ENCODE data around the gene ATP1A2. TPM values are rescaled to one million over a fixed set of nuclear protein-coding genes. Genes with fewer than 3 reads are reported as not detected.

Gene ATP1A2
- total RNA-seq, 1 experiment from 2014 or later: 44.2 TPM

DNA sequence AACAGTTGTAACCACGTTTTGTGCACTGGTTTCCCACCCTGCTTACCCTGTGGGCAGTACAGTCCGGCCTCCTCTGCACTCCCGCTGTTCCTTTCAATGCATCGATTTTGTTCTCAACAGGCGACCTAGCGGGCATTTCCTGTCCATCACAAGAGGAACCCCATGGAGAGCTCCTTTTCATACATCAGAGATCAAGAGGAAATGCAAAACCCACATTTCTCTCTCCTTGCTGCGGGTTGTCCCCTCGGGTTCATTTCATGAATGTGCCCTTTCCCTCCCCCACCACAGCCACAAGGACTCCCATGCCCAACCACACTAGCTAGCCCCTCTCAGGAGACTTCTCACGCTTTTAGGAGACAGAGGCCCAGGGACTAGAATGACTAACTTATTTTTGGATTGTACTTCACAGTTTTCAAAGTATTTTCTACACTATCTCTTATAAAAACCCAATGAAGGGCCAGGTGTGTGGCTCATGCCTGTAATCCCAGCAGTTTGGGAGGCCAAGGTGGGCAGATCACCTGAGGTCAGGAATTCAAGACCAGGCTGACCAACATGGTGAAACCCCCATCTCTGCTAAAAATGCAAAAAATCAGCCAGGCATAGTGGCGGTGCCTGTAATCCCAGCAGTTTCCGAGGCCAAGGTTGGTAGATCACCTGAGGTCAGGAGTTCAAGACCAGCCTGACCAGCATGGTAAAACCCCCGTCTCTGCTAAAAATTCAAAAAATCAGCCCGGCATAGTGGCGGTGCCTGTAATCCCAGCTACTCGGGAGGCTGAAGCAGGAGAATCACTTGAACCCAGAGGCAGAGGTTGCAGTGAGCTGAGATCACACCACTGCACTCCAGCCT, 54.2 kb downstream of the ATP1A2 start:
- Histone ChIP-seq H3K27me3 (no peaks in the 10 kb centered on the region), H3K36me3 (no peaks in the 10 kb centered on the region), H3K27ac (no peak overlapping the region), H3K4me1 (peaks cover 18% of the 10 kb centered on the region), H3K4me3 (no peak overlapping the region), H3K9me3 (replicated peaks) (no peaks in the 10 kb centered on the region)
- no peak for DNase-seq

GRCh38 chr1:160171354-160171753, 55.8 kb downstream of the ATP1A2 start:
- H3K27me3 ChIP-seq: no peaks in the 10 kb centered on the region
- no peaks in the 10 kb centered on the region for H3K9me3 ChIP-seq (replicated peaks)
- H3K36me3 ChIP-seq: no peaks in the 10 kb centered on the region
- H3K27ac ChIP-seq: no peak overlapping the region
- H3K4me1 ChIP-seq: peaks cover 18% of the 10 kb centered on the region
- DNase-seq: no peak
- no peak overlapping the region for H3K4me3 ChIP-seq

GRCh38 chr1:160171980-160172379, 56.4 kb downstream of the ATP1A2 start:
- Histone ChIP-seq H3K4me3 (no peak overlapping the region), H3K27ac (no peak overlapping the region), H3K9me3 (replicated peaks) (no peaks in the 10 kb centered on the region), H3K36me3 (no peaks in the 10 kb centered on the region), H3K27me3 (no peaks in the 10 kb centered on the region), H3K4me1 (peaks cover 16% of the 10 kb centered on the region)
- no peak for DNase-seq

GRCh38 chr1:160177231-160177630, 61.7 kb downstream of the ATP1A2 start:
- Histone ChIP-seq H3K27ac (no peak overlapping the region), H3K4me3 (no peak overlapping the region), H3K9me3 (replicated peaks) (peaks cover 4% of the 10 kb centered on the region; the same call in 1 of the 2 replicates), H3K4me1 (no peaks in the 10 kb centered on the region), H3K36me3 (no peaks in the 10 kb centered on the region), H3K27me3 (0 out of 2 replicates have a peak, but pooled peaks cover 4% of the 10 kb centered on the region)
- DNase-seq: no peak

GRCh38 chr1:160177667-160178066, 62.1 kb downstream of the ATP1A2 start:
- Histone ChIP-seq H3K9me3 (replicated peaks) (peaks cover 4% of the 10 kb centered on the region; the same call in 1 of the 2 replicates), H3K27ac (no peak overlapping the region), H3K36me3 (no peaks in the 10 kb centered on the region), H3K27me3 (0 out of 2 replicates have a peak, but pooled peaks cover 4% of the 10 kb centered on the region), H3K4me3 (no peak overlapping the region), H3K4me1 (no peaks in the 10 kb centered on the region)
- no peak for DNase-seq

- no peak overlapping the region for H3K4me3 ChIP-seq
- 0 out of 2 replicates have a peak, but pooled peaks cover 4% of the 10 kb centered on the region for H3K27me3 ChIP-seq
- H3K36me3 ChIP-seq: no peaks in the 10 kb centered on the region
- DNase-seq: no peak
- no peaks in the 10 kb centered on the region for H3K4me1 ChIP-seq
- peaks cover 4% of the 10 kb centered on the region; the same call in 1 of the 2 replicates for H3K9me3 ChIP-seq (replicated peaks)
- no peak overlapping the region for H3K27ac ChIP-seq
Measured at GRCh38 chr1:160178731-160179130, 63.2 kb downstream of the ATP1A2 start.

GRCh38 chr1:160179336-160179735, 63.8 kb downstream of the ATP1A2 start:
- Histone ChIP-seq H3K4me3 (no peak overlapping the region), H3K9me3 (replicated peaks) (peaks cover 4% of the 10 kb centered on the region; the same call in 1 of the 2 replicates), H3K27ac (no peak overlapping the region), H3K27me3 (0 out of 2 replicates have a peak, but pooled peaks cover 4% of the 10 kb centered on the region), H3K36me3 (no peaks in the 10 kb centered on the region), H3K4me1 (no peaks in the 10 kb centered on the region)
- DNase-seq: no peak

DNA sequence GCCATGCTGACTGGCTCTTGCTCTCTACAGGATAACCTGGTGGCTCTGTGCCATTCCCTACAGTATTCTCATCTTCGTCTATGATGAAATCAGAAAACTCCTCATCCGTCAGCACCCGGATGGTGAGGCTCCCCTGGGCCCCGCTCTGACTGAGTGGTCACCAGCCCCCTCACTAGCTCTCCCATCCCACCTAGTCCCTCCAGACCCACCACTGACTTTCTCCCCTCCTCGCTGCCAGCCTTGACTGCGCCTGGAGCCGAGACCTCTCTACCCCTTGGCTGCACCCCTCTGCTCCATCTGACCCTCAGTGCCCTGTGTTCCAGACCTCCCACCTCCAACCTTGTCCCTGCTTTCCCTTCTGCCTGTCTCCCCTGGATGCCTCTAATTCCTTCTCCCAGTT, 70.7 kb downstream of the ATP1A2 start:
- no peak for DNase-seq
- no peaks in the 10 kb centered on the region for H3K36me3 ChIP-seq
- H3K27ac ChIP-seq: no peak overlapping the region
- H3K4me3 ChIP-seq: no peak overlapping the region
- H3K9me3 ChIP-seq (replicated peaks): no peaks in the 10 kb centered on the region
- peaks cover 17% of the 10 kb centered on the region for H3K4me1 ChIP-seq
- H3K27me3 ChIP-seq: no peaks in the 10 kb centered on the region

- Histone ChIP-seq H3K9me3 (replicated peaks) (no peaks in the 10 kb centered on the region), H3K4me3 (no peak overlapping the region), H3K27me3 (no peaks in the 10 kb centered on the region), H3K36me3 (no peaks in the 10 kb centered on the region), H3K27ac (no peak overlapping the region), H3K4me1 (peaks cover 17% of the 10 kb centered on the region)
- no peak for DNase-seq
Measured at GRCh38 chr1:160186729-160187128, 71.2 kb downstream of the ATP1A2 start.

GRCh38 chr1:160187407-160187806, 71.8 kb downstream of the ATP1A2 start:
- Histone ChIP-seq H3K27ac (no peak overlapping the region), H3K27me3 (no peaks in the 10 kb centered on the region), H3K4me1 (peaks cover 17% of the 10 kb centered on the region), H3K36me3 (no peaks in the 10 kb centered on the region), H3K9me3 (replicated peaks) (no peaks in the 10 kb centered on the region), H3K4me3 (no peak overlapping the region)
- DNase-seq: no peak

DNA sequence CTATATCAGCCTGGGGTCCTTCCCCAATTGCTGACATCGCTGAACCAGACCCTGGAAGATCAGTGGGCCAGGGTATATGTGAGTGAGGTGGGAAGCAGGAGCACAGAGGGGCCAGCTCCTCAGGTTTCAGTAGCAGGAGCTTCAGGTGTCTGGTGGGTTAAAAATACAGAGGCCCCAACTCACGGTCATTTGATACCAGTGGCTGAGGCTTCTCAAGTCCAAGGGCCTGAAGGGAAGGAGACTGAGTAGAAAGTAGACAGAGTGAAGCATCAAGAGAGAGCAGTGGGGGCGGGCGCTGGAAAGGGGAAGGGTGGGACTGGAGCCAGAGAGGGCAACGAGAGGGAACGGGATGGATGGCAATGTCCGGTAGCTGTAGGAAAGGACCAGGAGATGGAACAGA, 72.8 kb downstream of the ATP1A2 start:
- Histone ChIP-seq H3K4me3 (no peak overlapping the region), H3K27me3 (no peaks in the 10 kb centered on the region), H3K27ac (no peak overlapping the region)

DNA sequence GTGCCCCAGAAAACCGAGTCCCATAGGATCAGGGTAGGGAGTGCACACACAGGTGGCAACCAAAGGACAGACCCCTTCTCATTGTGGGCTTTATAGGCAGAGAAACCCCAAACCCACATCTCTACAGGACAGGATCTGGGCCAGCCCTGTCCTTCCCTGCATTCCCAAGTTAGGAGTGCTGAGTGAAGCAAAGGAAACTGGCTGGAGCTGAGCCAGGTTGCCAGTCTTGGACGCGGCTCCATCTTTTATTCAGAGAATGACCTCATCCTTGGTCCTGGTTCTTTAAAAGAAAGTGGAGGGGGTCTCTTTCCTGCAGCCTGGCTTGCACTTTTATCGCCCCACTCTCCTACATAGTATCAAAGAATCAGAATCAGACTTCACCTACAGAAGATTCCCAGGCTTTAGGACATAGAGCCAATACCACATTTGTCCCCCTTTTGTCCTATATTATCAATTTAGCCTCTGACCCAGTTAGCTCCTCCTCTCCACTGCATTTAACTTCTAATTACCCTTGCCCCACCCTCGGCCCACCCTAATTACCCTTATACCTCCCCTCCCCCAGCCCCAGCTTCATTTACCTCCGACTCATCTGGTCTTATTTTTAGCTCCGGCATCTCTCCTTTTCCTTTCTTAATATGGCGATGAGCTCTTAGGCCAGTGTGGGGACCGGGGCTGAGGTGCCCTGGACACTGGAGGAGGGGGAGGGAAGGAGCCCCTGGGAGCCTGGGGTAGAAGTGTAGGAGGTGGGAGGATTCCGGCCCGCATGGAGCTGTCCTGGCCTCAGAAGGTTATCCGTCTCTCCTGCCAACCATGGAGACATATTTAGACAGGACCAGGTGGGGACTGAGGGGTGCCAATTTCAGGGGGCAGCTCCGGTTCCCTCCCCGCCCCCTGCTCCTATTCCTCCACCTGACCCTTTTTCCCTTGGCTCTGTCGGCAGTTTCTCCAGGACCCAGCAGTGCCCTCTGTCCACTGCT, 74.4 kb downstream of the ATP1A2 start, which contains the start of gene CASQ1:
Gene CASQ1, plus strand, starts transcription at position 927 of the 977 bp plus-strand sequence. CDS start 177 bp downstream, outside the sequence.
- Histone ChIP-seq H3K4me3 (no peak within 1 kb of the TSS), H3K9me3 (replicated peaks) (no peaks in the 10 kb centered on the region)

More for the DNA sequence above, 72.8 kb downstream of the ATP1A2 start:
- H3K36me3 ChIP-seq: no peaks in the 10 kb centered on the region
- no peak for DNase-seq
- H3K9me3 ChIP-seq (replicated peaks): no peaks in the 10 kb centered on the region
- H3K4me1 ChIP-seq: peaks cover 18% of the 10 kb centered on the region

DNA sequence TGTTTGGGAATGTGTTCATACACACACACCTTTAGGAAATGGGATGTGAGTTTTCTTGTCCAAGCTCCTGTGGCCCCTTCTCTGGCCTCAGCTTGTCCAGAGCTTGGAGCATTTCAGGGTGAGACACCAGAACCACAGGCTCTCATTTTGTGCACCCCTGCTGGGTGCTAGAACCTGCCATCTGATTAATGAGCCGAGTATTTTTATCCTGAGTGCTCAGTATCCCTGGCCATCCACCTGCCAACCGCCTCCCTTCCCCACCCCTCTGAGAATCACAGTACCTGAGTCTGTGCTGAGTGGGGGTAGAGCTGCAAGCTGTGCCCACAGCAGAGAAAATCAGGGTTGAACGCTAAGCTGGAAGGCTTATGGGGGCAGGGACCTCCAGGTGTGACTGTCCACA, 76.2 kb downstream of the ATP1A2 start:
- no peak for DNase-seq
- no peak overlapping the region for H3K27ac ChIP-seq
- H3K4me1 ChIP-seq: peaks cover 13% of the 10 kb centered on the region
- no peaks in the 10 kb centered on the region for H3K36me3 ChIP-seq
- no peak overlapping the region for H3K4me3 ChIP-seq
- no peaks in the 10 kb centered on the region for H3K27me3 ChIP-seq
- no peaks in the 10 kb centered on the region for H3K9me3 ChIP-seq (replicated peaks)

More for the DNA sequence above, 74.4 kb downstream of the ATP1A2 start, which contains the start of gene CASQ1:
- no peaks in the 10 kb centered on the region for H3K27me3 ChIP-seq
- peak in 1 of 2 experiments; percentile 38 for DNase-seq
- H3K36me3 ChIP-seq: no peaks in the 10 kb centered on the region
- H3K27ac ChIP-seq: no peak within 1 kb of the TSS
- peaks cover 19% of the 10 kb centered on the region for H3K4me1 ChIP-seq

DNA sequence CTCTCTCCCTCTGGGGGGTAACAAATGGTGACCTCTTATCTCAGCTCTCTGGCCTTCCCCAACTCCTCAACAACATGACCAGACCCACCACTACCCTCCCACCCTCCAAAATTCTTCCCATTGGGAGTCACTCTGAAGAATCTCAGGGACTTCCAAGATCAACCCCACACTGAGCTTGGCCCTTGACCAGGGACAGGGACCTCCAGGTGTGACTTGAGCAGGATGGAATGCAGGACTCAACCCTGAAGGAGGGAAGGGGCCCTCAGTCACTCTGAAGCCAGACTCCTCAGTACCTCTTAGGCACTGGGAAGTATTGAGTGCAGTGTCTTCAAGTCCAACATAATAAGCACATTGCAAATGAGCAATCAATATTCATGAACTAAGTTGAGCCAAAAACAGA, 76.7 kb downstream of the ATP1A2 start:
- Histone ChIP-seq H3K4me3 (no peak overlapping the region), H3K4me1 (peaks cover 13% of the 10 kb centered on the region), H3K9me3 (replicated peaks) (no peaks in the 10 kb centered on the region), H3K27ac (no peak overlapping the region), H3K36me3 (no peaks in the 10 kb centered on the region), H3K27me3 (no peaks in the 10 kb centered on the region)
- DNase-seq: no peak

All from SJCRH30 (cell line).